ENCODE data around the gene SHC4. TPM values are rescaled to one million over a fixed set of nuclear protein-coding genes. Genes with fewer than 3 reads are reported as not detected.
"Not testable (repeated sequence)": the region's sequence is repeated elsewhere in the genome, so short reads cannot be mapped to it uniquely, and the experiment has no call there.

Gene SHC4
- total RNA-seq, 1 experiment from 2014 or later, result 0.63 TPM

- TF ChIP-seq AR (CRISPR knock-in tag; IDR thresholded peaks at IDR 0.05) (no peak), RELA (CRISPR knock-in tag; IDR thresholded peaks at IDR 0.05; ENCODE audit: borderline replicate concordance) (no peak), OVOL2 (CRISPR knock-in tag; IDR thresholded peaks at IDR 0.05; ENCODE audit: borderline replicate concordance) (no peak), E2F1 (CRISPR knock-in tag; IDR thresholded peaks at IDR 0.05) (no peak)
Measured at GRCh38 chr15:48972750-48973503, 9.2 kb upstream of the SHC4 start (continued).

- H3K4me3 Mint-ChIP-seq; ATAC-seq; POLR2A ChIA-PET; H3K27me3 Mint-ChIP-seq (ENCODE audit: low read depth); DNase-seq (ENCODE audit: low spot score); H3K27ac Mint-ChIP-seq; H3K9me3 Mint-ChIP-seq; H3K4me1 Mint-ChIP-seq; H3K36me3 Mint-ChIP-seq: not testable (repeated sequence)
- CTCF ChIA-PET, result interaction anchor here (1.0 kb wide), 1 partner anchor 8 kb away, joined by 3 read pairs; no protein-coding TSS in a partner anchor
Measured at GRCh38 chr15:48970926-48971325, 7.2 kb upstream of the SHC4 start.

GRCh38 chr15:48968066-48968465, 4.3 kb upstream of the SHC4 start:
- ChIA-PET CTCF (no interaction called here), POLR2A (no interaction called here)
- ATAC-seq, result no peak
- no peak overlapping the region for H3K27ac Mint-ChIP-seq
- peaks cover 15% of the 10 kb centered on the region for H3K27me3 Mint-ChIP-seq (ENCODE audit: low read depth)
- no peak for DNase-seq (ENCODE audit: low spot score)
- TF ChIP-seq TEAD1 (CRISPR knock-in tag; IDR thresholded peaks at IDR 0.05) (no peak), TCF7 (CRISPR knock-in tag; IDR thresholded peaks at IDR 0.05; ENCODE audit: low read depth) (no peak), EMX1 (CRISPR knock-in tag; IDR thresholded peaks at IDR 0.05) (no peak), ELF4 (CRISPR knock-in tag; IDR thresholded peaks at IDR 0.05; ENCODE audit: low read depth) (no peak), HMGA2 (CRISPR knock-in tag; IDR thresholded peaks at IDR 0.05) (no peak), USF1 (CRISPR knock-in tag; IDR thresholded peaks at IDR 0.05) (no peak), ZNF317 (CRISPR knock-in tag; IDR thresholded peaks at IDR 0.05; ENCODE audit: borderline replicate concordance, low read depth) (no peak), SOX15 (CRISPR knock-in tag; IDR thresholded peaks at IDR 0.05) (no peak), ETV6 (CRISPR knock-in tag; IDR thresholded peaks at IDR 0.05) (no peak), GABPB1 (CRISPR knock-in tag; IDR thresholded peaks at IDR 0.05) (no peak), CREM (CRISPR knock-in tag; IDR thresholded peaks at IDR 0.05) (no peak), CTCF (IDR thresholded peaks at IDR 0.05) (no peak)
- H3K4me1 Mint-ChIP-seq, result peaks cover 13% of the 10 kb centered on the region
- H3K4me3 Mint-ChIP-seq, result no peak overlapping the region
- no peaks in the 10 kb centered on the region for H3K36me3 Mint-ChIP-seq
- no peaks in the 10 kb centered on the region for H3K9me3 Mint-ChIP-seq
